GM12878 (cell line): ENCODE results near the gene HNRNPF. TPM values are rescaled to one million over a fixed set of nuclear protein-coding genes. Genes with fewer than 3 reads are reported as not detected.

ENCODE experiments used
- ATAC-seq: fragments of 200-7000 bp; cut with Tn5 transposase; 3 replicates; pipeline ENCODE4 v1.9.1; 2020; ENCODE audit warnings: mild to moderate bottlenecking, moderate library complexity
- BruUV-seq: library from RNA; stranded (reverse); fragments of 400-500 nt; replicated peaks from 2 replicates; lab custom pipeline; 2021; lab: Mats Ljungman, UMichigan
- CTCF ChIA-PET: fragments of 300-600 bp; sonication (Branson Sonifier 250); formaldehyde crosslinking; extraction: SDS; loops from one replicate; lab custom pipeline; 2021; ENCODE audit warnings: inconsistent platforms; lab: Yijun Ruan, JAX
- POLR2A ChIA-PET: fragments of 350-600 bp; formaldehyde crosslinking; extraction: SDS; loops from one replicate; lab custom pipeline; 2021; ENCODE audit warnings: inconsistent platforms; lab: Charles Lee
- RAD21 ChIA-PET: fragments of 300-600 bp; sonication (Branson Sonifier 250); formaldehyde crosslinking; loops from one replicate; lab custom pipeline; 2023; ENCODE audit warnings: antibody characterized with exemption; ENCODE audit not compliant: unreplicated experiment; lab: Charles Lee
- SMC1A ChIA-PET: fragments of 300-600 bp; sonication (Branson Sonifier 250); formaldehyde crosslinking; loops from one replicate; lab custom pipeline; 2023; ENCODE audit not compliant: unreplicated experiment, uncharacterized antibody; lab: Charles Lee
- DNase-seq: peaks from one replicate; pipeline ENCODE4 v3.0.0-alpha.2; 2011; ENCODE audit warnings: low read depth, low spot score
- FAIRE-seq: peaks from 3 replicates; lab custom pipeline; 2011; peaks lifted over from hg19 to GRCh38; lab: Jason Lieb, UNC
- H2AFZ ChIP-seq: 2 replicates; pipeline ENCODE4 v1.6.0; 2011; ENCODE audit warnings: low read depth, low read length, control low read depth; ENCODE audit not compliant: control insufficient read depth
- H3K27ac ChIP-seq: 2 replicates; pipeline ENCODE4 v1.5.1; 2011; ENCODE audit warnings: control low read depth; ENCODE audit not compliant: control insufficient read depth, insufficient read depth
- H3K27me3 ChIP-seq, 2 experiments: replicated peaks in 1 of 2; 2 replicates each; pipeline versions ENCODE4 v1.6.0 to v1.6.1; 2011; ENCODE audit warnings: low read length in 1 of 2; ENCODE audit not compliant: control insufficient read depth in 2 of 2, insufficient read depth in 2 of 2
- H3K36me3 ChIP-seq, 2 experiments: 2 replicates each; pipeline ENCODE4 v1.5.1; 2011; ENCODE audit warnings: low read length in 1 of 2; ENCODE audit not compliant: control insufficient read depth in 2 of 2, insufficient read depth in 2 of 2
- H3K4me1 ChIP-seq: 2 replicates; pipeline ENCODE4 v1.6.1; 2011; ENCODE audit warnings: mild to moderate bottlenecking, low read length, moderate library complexity, mixed read lengths; ENCODE audit not compliant: control insufficient read depth, insufficient read depth
- H3K4me2 ChIP-seq: 2 replicates; pipeline ENCODE4 v1.6.0; 2011; ENCODE audit warnings: control low read depth; ENCODE audit not compliant: control insufficient read depth, insufficient read depth
- H3K4me3 ChIP-seq: fragments of 200-600 bp; sonication (generic); 2 replicates; pipeline ENCODE4 v1.5.1; 2016
- H3K79me2 ChIP-seq: 2 replicates; pipeline ENCODE4 v1.6.0; 2011; ENCODE audit warnings: low read length; ENCODE audit not compliant: control insufficient read depth, insufficient read depth
- H3K9ac ChIP-seq: 2 replicates; pipeline ENCODE4 v1.8.0; 2011; ENCODE audit warnings: low read length, control low read depth, mixed read lengths; ENCODE audit not compliant: control insufficient read depth, insufficient read depth
- H3K9me3 ChIP-seq: replicated peaks from 3 replicates; pipeline ENCODE4 v1.5.1; 2011; ENCODE audit warnings: mild to moderate bottlenecking, low read length; ENCODE audit not compliant: control insufficient read depth, insufficient read depth
- H4K20me1 ChIP-seq: 2 replicates; pipeline ENCODE4 v1.6.0; 2011; ENCODE audit not compliant: control insufficient read depth, insufficient read depth
- CREM ChIP-seq: IDR thresholded peaks from 2 replicates; pipeline ENCODE4 v1.6.1; 2014; ENCODE audit warnings: antibody characterized with exemption, low read depth
- CUX1 ChIP-seq: IDR thresholded peaks from 2 replicates; pipeline ENCODE4 v1.6.1; 2012; ENCODE audit warnings: improper control_type of control experiment, low read depth, low read length; ENCODE audit not compliant: insufficient replicate concordance
- IRF4 ChIP-seq: IDR thresholded peaks from 2 replicates; pipeline ENCODE4 v1.6.1; 2011; ENCODE audit warnings: low read depth, low read length
- MEF2B ChIP-seq: fragments of 450-650 bp; IDR thresholded peaks from 2 replicates; pipeline ENCODE4 v1.6.1; 2018; ENCODE audit warnings: mild to moderate bottlenecking, moderate library complexity; ENCODE audit not compliant: partially characterized antibody, poor library complexity, severe bottlenecking
- MTA3 ChIP-seq: IDR thresholded peaks from 2 replicates; pipeline ENCODE4 v1.6.1; 2012; ENCODE audit warnings: low read length, inconsistent platforms, borderline replicate concordance
- MYB ChIP-seq: fragments of 150-350 bp; IDR thresholded peaks from 2 replicates; pipeline ENCODE4 v1.6.1; 2014; ENCODE audit warnings: mild to moderate bottlenecking, low read depth, low read length, borderline replicate concordance
- PAX8 ChIP-seq: fragments of 450-650 bp; IDR thresholded peaks from 2 replicates; pipeline ENCODE4 v1.6.1; 2017; ENCODE audit warnings: mild to moderate bottlenecking, moderate library complexity
- POLR2A ChIP-seq: IDR thresholded peaks from 2 replicates; pipeline ENCODE4 v1.6.1; 2011; ENCODE audit warnings: low read depth, mild to moderate bottlenecking, low read length
- RELA ChIP-seq: fragments of 450-650 bp; IDR thresholded peaks from 2 replicates; pipeline ENCODE4 v1.8.0; 2014; ENCODE audit warnings: borderline replicate concordance; ENCODE audit not compliant: partially characterized antibody
- SUPT20H ChIP-seq: IDR thresholded peaks from 2 replicates; pipeline ENCODE4 v1.6.1; 2011; ENCODE audit warnings: low read depth, mild to moderate bottlenecking, low read length, moderate library complexity, borderline replicate concordance; ENCODE audit not compliant: control insufficient read depth
- YY1 ChIP-seq: IDR thresholded peaks from 2 replicates; pipeline ENCODE4 v1.6.1; 2011; ENCODE audit warnings: low read depth, mild to moderate bottlenecking, low read length
- WGBS: methylation state at CpG from one replicate; pipeline ENCODE4 v1.1.6; 2016; ENCODE audit warnings: low lambda C conversion rate; ENCODE audit not compliant: insufficient replicate concordance, insufficient coverage; ENCODE audit errors: missing lambda C conversion rate; 5-methylcytosine and 5-hydroxymethylcytosine counted together
- in situ Hi-C: fragments of 300-500 bp; cut with MboI; formaldehyde crosslinking; loops from 9 replicates; pipeline ENCODE4 v1.14.3; 2018; ENCODE audit warnings: mixed read lengths
- intact Hi-C: fragments of 100-400 bp; cut with micrococcal nuclease; formaldehyde crosslinking; loops from one replicate; pipeline ENCODE4 v1.14.2; 2022; ENCODE audit not compliant: unreplicated experiment
- polyA plus RNA-seq, 11 experiments: library from polyadenylated mRNA; depleted of rRNA in 4 of 11; unstranded in 6 of 11; stranded (reverse) in 5 of 11; fragments of >200 nt; fragmentation: Nextera tagmentation in 4 of 11; fragmentation: Illumina TruSeq in 1 of 11; extraction: Ambion mirVana in 4 of 11; extraction: Trizol in 1 of 11; gene quantifications; 1 replicate in 1 of 11; 2 replicates in 10 of 11; pipeline versions ENCODE4 v1.2.1 to v1.2.3, GENCODE V29; 2011 to 2016; ENCODE audit warnings: inconsistent platforms in 2 of 11, missing spikeins in 2 of 11, low read depth in 1 of 11
- total RNA-seq, 4 experiments: library from RNA; depleted of rRNA in 3 of 4; stranded (reverse); fragments of >200 nt in 3 of 4; fragmentation: Illumina TruSeq in 1 of 4; extraction: Trizol in 1 of 4; gene quantifications; 2 replicates each; pipeline versions ENCODE4 v1.2.1 to v1.2.3, GENCODE V29; 2013 to 2021

The HNRNPF gene
- total and polyA plus RNA-seq, 10 of the 15 experiments (the other 5 are each of a cell fraction or from before 2014, with no cell fraction given) = 156 to 373 (median 293) TPM

- peaks cover 4% of the 10 kb centered on the region for H3K4me1 ChIP-seq
- RAD21 ChIA-PET = no interaction called here
- no peak overlapping the region for H2AFZ ChIP-seq
- H3K79me2 ChIP-seq = no peaks in the 10 kb centered on the region
- SMC1A ChIA-PET = interaction anchor here (0.5 kb wide), 1 partner anchor 103 kb away, joined by 3 read pairs; no protein-coding TSS in a partner anchor
- ATAC-seq = no peak
- no peak overlapping the region for H3K4me3 ChIP-seq
- no peaks in the 10 kb centered on the region for H3K27me3 ChIP-seq
- FAIRE-seq = no peak
- H3K27ac ChIP-seq = no peak overlapping the region
- H3K36me3 ChIP-seq = no peaks in the 10 kb centered on the region
- WGBS = 79% methylated on average over 6 of the region's 6 CpGs
- TF ChIP-seq YY1 = no peak
- no peak for TF ChIP-seq MEF2B
- no peak for TF ChIP-seq POLR2A
- no peak for TF ChIP-seq MTA3
- no peak for TF ChIP-seq MYB
- TF ChIP-seq PAX8 = no peak
- no peak for TF ChIP-seq CREM
- TF ChIP-seq CUX1 = no peak
- no peak for TF ChIP-seq IRF4
- no peak for TF ChIP-seq RELA
- TF ChIP-seq SUPT20H = no peak
- POLR2A ChIA-PET = no interaction called here
- H3K9ac ChIP-seq = no peak overlapping the region
- no TSS peak for BruUV-seq
- no peaks in the 10 kb centered on the region for H3K9me3 ChIP-seq
- no peak for DNase-seq
- in situ Hi-C loops = loop anchor here (25.0 kb wide), 1 partner anchor 148 kb away; no protein-coding TSS in a partner anchor
- no peak overlapping the region for H3K4me2 ChIP-seq
- intact Hi-C loops = no loop called here
- H4K20me1 ChIP-seq = no peaks in the 10 kb centered on the region
- CTCF ChIA-PET = no interaction called here
These were observed 48.9 kb downstream of the HNRNPF start for GRCh38 chr10:43360086-43360485.
